ENCODE data around the gene CAMK2D.
A peak's percentile ranks its signal among the peaks of the same experiment; 100 is the strongest.

CAMK2D gene

DNA sequence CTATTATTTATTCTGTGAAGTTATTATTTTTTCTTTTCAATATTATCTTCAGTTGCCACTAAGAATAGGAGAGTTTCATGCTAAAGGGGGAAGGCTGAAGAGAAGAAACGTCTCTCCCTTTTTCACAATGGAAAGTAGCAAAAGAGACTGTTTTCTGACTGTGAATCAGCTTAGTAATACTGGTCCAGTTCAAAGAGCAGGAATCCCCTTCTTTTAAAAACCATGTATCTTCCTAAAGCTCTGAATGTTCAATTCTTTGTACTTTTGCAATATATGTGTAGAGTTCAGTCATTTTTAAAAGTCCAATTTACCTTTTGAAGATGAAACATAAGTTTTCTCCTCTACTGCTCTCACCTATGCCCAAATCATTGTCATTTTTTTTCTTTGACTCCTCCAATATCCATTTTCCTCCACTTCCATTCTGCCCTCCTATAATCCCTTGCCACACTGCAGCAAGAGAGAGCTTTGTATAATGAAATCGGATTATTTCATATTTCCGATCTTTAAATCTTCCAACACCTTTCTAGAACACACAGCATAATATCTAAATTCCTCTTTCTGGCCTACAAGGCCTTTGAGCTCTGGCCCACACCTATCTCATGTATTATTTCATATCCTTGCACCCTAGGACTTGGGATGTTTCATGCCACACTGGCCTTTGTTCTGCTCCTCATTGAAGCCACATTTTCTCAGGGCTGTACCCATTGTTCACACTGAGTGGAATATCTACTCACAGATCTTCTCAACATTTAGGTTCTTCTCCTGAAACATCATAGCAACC lies 195.3 kb downstream of the CAMK2D start:
- Histone ChIP-seq H3K36me3 (ENCODE audit: control insufficient read depth, insufficient read depth, low read length) (no peaks in the 10 kb centered on the region), H3K9ac (ENCODE audit: low read length) (no peak overlapping the region), H3K4ac (ENCODE audit: low read depth, low read length) (peak overlapping the region; percentile 70), H3K4me2 (ENCODE audit: low read length) (no peak overlapping the region), H2BK5ac (ENCODE audit: low read length) (no peak overlapping the region), H3K4me1 (ENCODE audit: control insufficient read depth, low read depth, low read length) (no peaks in the 10 kb centered on the region), H3K79me2 (ENCODE audit: control insufficient read depth, insufficient read depth, low read length) (no peaks in the 10 kb centered on the region), H3K23ac (ENCODE audit: low read length) (no peak overlapping the region), H4K8ac (ENCODE audit: low read depth, low read length) (no peak overlapping the region), H2BK120ac (ENCODE audit: low read depth, low read length) (no peak overlapping the region), H3K27ac (ENCODE audit: low read depth, low read length) (no peak overlapping the region), H3K56ac (ENCODE audit: low read length) (no peak overlapping the region), H4K5ac (ENCODE audit: low read length) (no peak overlapping the region), H3K4me3 (ENCODE audit: low read length) (no peak overlapping the region), H2BK15ac (replicated peaks; ENCODE audit: low read depth) (no peak overlapping the region), H3K18ac (ENCODE audit: low read length) (no peak overlapping the region), H3K79me1 (ENCODE audit: low read length) (no peaks in the 10 kb centered on the region), H2AK5ac (ENCODE audit: low read length) (no peak overlapping the region), H3K27me3 (ENCODE audit: insufficient read depth, low read length, poor library complexity) (no peaks in the 10 kb centered on the region)
- 100% methylated on average over 2 of the region's 3 CpGs for WGBS (ENCODE audit: extremely low coverage, insufficient coverage, low lambda C conversion rate)
- no peak for DNase-seq

DNA sequence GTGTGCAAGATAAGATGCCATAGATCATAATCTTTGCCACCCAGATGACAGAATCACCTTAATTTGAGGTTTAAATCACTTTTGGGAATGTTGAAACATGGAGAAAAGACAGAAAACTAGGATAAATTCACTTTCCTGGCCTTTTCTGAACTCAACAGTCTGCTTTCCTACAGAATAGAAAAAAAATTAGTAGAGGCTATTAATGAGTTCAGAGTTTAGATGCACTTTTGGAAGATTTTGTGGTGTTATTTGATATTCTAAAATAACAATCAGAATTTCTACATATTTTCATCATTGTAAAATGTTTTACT lies 195.9 kb downstream of the CAMK2D start:
- Histone ChIP-seq H2BK5ac (ENCODE audit: low read length) (no peak overlapping the region), H2BK120ac (ENCODE audit: low read depth, low read length) (no peak overlapping the region), H3K56ac (ENCODE audit: low read length) (no peak overlapping the region), H2BK15ac (replicated peaks; ENCODE audit: low read depth) (no peak overlapping the region), H2AK5ac (ENCODE audit: low read length) (no peak overlapping the region), H3K27ac (ENCODE audit: low read depth, low read length) (no peak overlapping the region), H3K79me2 (ENCODE audit: control insufficient read depth, insufficient read depth, low read length) (no peaks in the 10 kb centered on the region), H3K4me2 (ENCODE audit: low read length) (no peak overlapping the region), H3K4me1 (ENCODE audit: control insufficient read depth, low read depth, low read length) (no peaks in the 10 kb centered on the region), H3K4me3 (ENCODE audit: low read length) (no peak overlapping the region), H3K23ac (ENCODE audit: low read length) (no peak overlapping the region), H3K36me3 (ENCODE audit: control insufficient read depth, insufficient read depth, low read length) (no peaks in the 10 kb centered on the region), H4K5ac (ENCODE audit: low read length) (no peak overlapping the region), H3K27me3 (ENCODE audit: insufficient read depth, low read length, poor library complexity) (no peaks in the 10 kb centered on the region), H4K8ac (ENCODE audit: low read depth, low read length) (no peak overlapping the region), H3K18ac (ENCODE audit: low read length) (no peak overlapping the region), H3K4ac (ENCODE audit: low read depth, low read length) (no peak overlapping the region), H3K79me1 (ENCODE audit: low read length) (no peaks in the 10 kb centered on the region), H3K9ac (ENCODE audit: low read length) (no peak overlapping the region)
- no peak for DNase-seq

DNA sequence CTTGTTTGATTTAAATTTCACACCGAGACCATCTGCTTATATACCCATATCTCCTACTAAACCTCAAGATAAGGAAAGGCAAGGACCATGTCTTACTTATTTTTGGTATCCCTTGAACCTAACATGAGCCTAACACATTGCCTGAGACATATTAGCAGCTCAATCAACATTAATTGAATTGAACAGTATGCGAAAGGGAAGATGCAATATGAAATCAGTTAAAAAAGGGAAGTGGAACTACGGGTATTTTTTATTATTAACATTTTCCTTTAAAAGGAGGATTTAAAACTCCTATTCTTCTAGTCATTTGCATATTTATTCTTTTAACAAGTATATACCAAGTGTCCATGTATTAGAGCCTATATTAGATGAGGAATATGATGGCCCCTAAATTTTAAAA lies 197.0 kb downstream of the CAMK2D start:
- Histone ChIP-seq H3K79me2 (ENCODE audit: control insufficient read depth, insufficient read depth, low read length) (no peaks in the 10 kb centered on the region), H3K18ac (ENCODE audit: low read length) (no peak overlapping the region), H2BK120ac (ENCODE audit: low read depth, low read length) (no peak overlapping the region), H4K5ac (ENCODE audit: low read length) (no peak overlapping the region), H3K4ac (ENCODE audit: low read depth, low read length) (no peak overlapping the region), H2BK5ac (ENCODE audit: low read length) (no peak overlapping the region), H3K4me2 (ENCODE audit: low read length) (no peak overlapping the region), H2BK15ac (replicated peaks; ENCODE audit: low read depth) (no peak overlapping the region), H3K23ac (ENCODE audit: low read length) (no peak overlapping the region), H3K9ac (ENCODE audit: low read length) (no peak overlapping the region), H4K8ac (ENCODE audit: low read depth, low read length) (no peak overlapping the region), H3K36me3 (ENCODE audit: control insufficient read depth, insufficient read depth, low read length) (no peaks in the 10 kb centered on the region), H3K56ac (ENCODE audit: low read length) (no peak overlapping the region), H3K27ac (ENCODE audit: low read depth, low read length) (no peak overlapping the region), H3K79me1 (ENCODE audit: low read length) (no peaks in the 10 kb centered on the region), H3K27me3 (ENCODE audit: insufficient read depth, low read length, poor library complexity) (no peaks in the 10 kb centered on the region), H3K4me1 (ENCODE audit: control insufficient read depth, low read depth, low read length) (no peaks in the 10 kb centered on the region), H3K4me3 (ENCODE audit: low read length) (no peak overlapping the region), H2AK5ac (ENCODE audit: low read length) (no peak overlapping the region)
- no CpG with 5 or more reads among the region's 3 CpGs for WGBS (ENCODE audit: extremely low coverage, insufficient coverage, low lambda C conversion rate)
- peak; percentile 44 for DNase-seq

DNA sequence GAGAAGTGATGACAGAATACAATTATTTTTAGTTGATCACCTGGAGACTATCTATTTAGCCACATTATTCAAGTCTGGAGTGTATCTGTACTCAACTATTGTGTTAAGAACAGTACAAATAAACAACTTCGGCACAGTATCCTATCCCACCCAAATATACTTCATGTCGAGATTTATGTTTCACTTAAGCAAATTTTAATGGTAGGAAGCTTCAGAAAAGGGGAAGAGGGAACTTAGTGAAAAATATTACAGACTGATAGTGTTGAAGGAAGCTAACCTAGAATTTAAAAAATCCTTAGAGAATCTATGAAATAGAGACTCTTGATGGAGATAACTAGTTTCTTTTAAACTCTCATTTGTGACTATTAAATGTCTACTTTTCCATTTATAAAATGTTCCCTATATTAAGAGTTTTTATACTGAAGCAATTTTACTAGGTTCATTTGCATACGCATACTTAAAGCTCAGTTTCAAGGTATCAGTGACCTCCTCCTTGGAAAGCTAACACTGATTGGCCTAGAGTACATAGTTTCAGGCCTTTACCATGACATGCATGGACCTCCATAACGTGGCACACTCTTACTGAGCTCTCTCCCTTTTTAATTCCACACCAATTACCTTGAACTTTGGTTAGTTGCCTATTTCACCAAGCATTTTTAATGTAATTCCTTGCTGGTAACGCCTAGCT lies 197.7 kb downstream of the CAMK2D start:
- Histone ChIP-seq H3K4me1 (ENCODE audit: control insufficient read depth, low read depth, low read length) (no peaks in the 10 kb centered on the region), H2BK120ac (ENCODE audit: low read depth, low read length) (no peak overlapping the region), H3K4me3 (ENCODE audit: low read length) (no peak overlapping the region), H3K27me3 (ENCODE audit: insufficient read depth, low read length, poor library complexity) (no peaks in the 10 kb centered on the region), H3K18ac (ENCODE audit: low read length) (no peak overlapping the region), H2BK5ac (ENCODE audit: low read length) (no peak overlapping the region), H3K27ac (ENCODE audit: low read depth, low read length) (no peak overlapping the region), H3K23ac (ENCODE audit: low read length) (no peak overlapping the region), H3K56ac (ENCODE audit: low read length) (no peak overlapping the region), H2BK15ac (replicated peaks; ENCODE audit: low read depth) (no peak overlapping the region), H4K5ac (ENCODE audit: low read length) (no peak overlapping the region), H3K4ac (ENCODE audit: low read depth, low read length) (no peak overlapping the region), H3K4me2 (ENCODE audit: low read length) (no peak overlapping the region), H4K8ac (ENCODE audit: low read depth, low read length) (no peak overlapping the region), H3K9ac (ENCODE audit: low read length) (no peak overlapping the region), H2AK5ac (ENCODE audit: low read length) (no peak overlapping the region), H3K79me1 (ENCODE audit: low read length) (no peaks in the 10 kb centered on the region), H3K36me3 (ENCODE audit: control insufficient read depth, insufficient read depth, low read length) (no peaks in the 10 kb centered on the region), H3K79me2 (ENCODE audit: control insufficient read depth, insufficient read depth, low read length) (no peaks in the 10 kb centered on the region)
- WGBS (ENCODE audit: extremely low coverage, insufficient coverage, low lambda C conversion rate) = no CpG with 5 or more reads among the region's 5 CpGs
- DNase-seq = no peak

DNA sequence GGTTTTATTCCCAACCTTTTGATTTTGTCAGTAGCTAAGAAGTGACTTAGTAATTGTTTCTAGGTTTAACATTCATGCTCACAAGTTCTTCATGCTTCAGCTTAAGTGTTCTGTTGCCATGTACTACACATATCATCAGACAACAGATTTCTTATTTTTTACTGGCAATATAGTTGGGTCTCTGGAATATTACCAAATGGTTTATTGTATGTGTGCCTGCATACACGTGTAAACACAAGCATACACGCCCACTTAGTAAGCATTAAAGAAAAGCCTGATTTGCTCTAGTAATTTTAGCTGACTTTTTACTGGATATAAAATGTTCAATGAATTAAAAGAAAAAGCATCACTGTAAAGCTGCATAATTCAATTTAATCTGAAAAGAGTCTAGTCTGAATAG lies 199.8 kb downstream of the CAMK2D start:
- no peak overlapping the region for H3K9ac ChIP-seq (ENCODE audit: low read length)
- WGBS (ENCODE audit: extremely low coverage, insufficient coverage, low lambda C conversion rate) = no CpG with 5 or more reads among the region's 2 CpGs

DNA sequence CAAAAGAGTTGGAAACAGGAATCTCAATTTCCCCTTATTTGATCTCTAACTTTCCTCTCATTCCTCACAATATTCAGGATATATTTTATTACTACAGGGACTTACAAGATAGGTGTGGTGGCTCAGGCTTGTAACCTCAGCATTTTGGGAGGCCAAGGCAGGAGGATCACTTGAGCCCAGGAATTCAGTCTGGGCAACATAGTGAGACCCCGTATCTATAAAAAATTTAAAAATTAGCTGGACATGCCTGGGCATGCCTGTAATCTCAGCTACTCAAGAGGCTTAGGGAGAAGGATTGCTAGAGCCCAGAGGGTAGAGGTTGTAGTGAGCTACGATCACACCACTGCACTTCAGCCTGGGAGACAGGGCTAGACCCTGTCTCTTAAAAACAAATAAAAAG lies 200.4 kb downstream of the CAMK2D start:
- peak overlapping the region; percentile 39 for H4K8ac ChIP-seq (ENCODE audit: low read depth, low read length)

More for the DNA sequence above, 199.8 kb downstream of the CAMK2D start:
- no peak overlapping the region for H2BK5ac ChIP-seq (ENCODE audit: low read length)
- DNase-seq = no peak
- H3K36me3 ChIP-seq (ENCODE audit: control insufficient read depth, insufficient read depth, low read length) = no peaks in the 10 kb centered on the region
- H3K4ac ChIP-seq (ENCODE audit: low read depth, low read length) = no peak overlapping the region
- H4K5ac ChIP-seq (ENCODE audit: low read length) = no peak overlapping the region
- no peak overlapping the region for H3K18ac ChIP-seq (ENCODE audit: low read length)
- no peak overlapping the region for H4K8ac ChIP-seq (ENCODE audit: low read depth, low read length)
- H3K79me1 ChIP-seq (ENCODE audit: low read length) = no peaks in the 10 kb centered on the region
- H3K56ac ChIP-seq (ENCODE audit: low read length) = no peak overlapping the region
- no peak overlapping the region for H3K23ac ChIP-seq (ENCODE audit: low read length)
- no peaks in the 10 kb centered on the region for H3K27me3 ChIP-seq (ENCODE audit: insufficient read depth, low read length, poor library complexity)
- H3K79me2 ChIP-seq (ENCODE audit: control insufficient read depth, insufficient read depth, low read length) = no peaks in the 10 kb centered on the region
- H2AK5ac ChIP-seq (ENCODE audit: low read length) = no peak overlapping the region
- no peak overlapping the region for H3K4me2 ChIP-seq (ENCODE audit: low read length)
- no peak overlapping the region for H2BK15ac ChIP-seq (replicated peaks; ENCODE audit: low read depth)
- H3K4me3 ChIP-seq (ENCODE audit: low read length) = no peak overlapping the region
- no peaks in the 10 kb centered on the region for H3K4me1 ChIP-seq (ENCODE audit: control insufficient read depth, low read depth, low read length)
- no peak overlapping the region for H2BK120ac ChIP-seq (ENCODE audit: low read depth, low read length)
- H3K27ac ChIP-seq (ENCODE audit: low read depth, low read length) = no peak overlapping the region

More for the DNA sequence above, 200.4 kb downstream of the CAMK2D start:
- Histone ChIP-seq H3K56ac (ENCODE audit: low read length) (no peak overlapping the region), H4K5ac (ENCODE audit: low read length) (no peak overlapping the region), H3K4ac (ENCODE audit: low read depth, low read length) (peak overlapping the region; percentile 52), H3K27ac (ENCODE audit: low read depth, low read length) (no peak overlapping the region), H2AK5ac (ENCODE audit: low read length) (no peak overlapping the region), H3K79me2 (ENCODE audit: control insufficient read depth, insufficient read depth, low read length) (no peaks in the 10 kb centered on the region), H3K23ac (ENCODE audit: low read length) (no peak overlapping the region), H3K79me1 (ENCODE audit: low read length) (no peaks in the 10 kb centered on the region), H3K18ac (ENCODE audit: low read length) (peak overlapping the region; percentile 56), H3K4me2 (ENCODE audit: low read length) (no peak overlapping the region), H2BK120ac (ENCODE audit: low read depth, low read length) (no peak overlapping the region), H3K4me3 (ENCODE audit: low read length) (no peak overlapping the region), H3K4me1 (ENCODE audit: control insufficient read depth, low read depth, low read length) (no peaks in the 10 kb centered on the region), H2BK5ac (ENCODE audit: low read length) (no peak overlapping the region), H2BK15ac (replicated peaks; ENCODE audit: low read depth) (no peak overlapping the region), H3K27me3 (ENCODE audit: insufficient read depth, low read length, poor library complexity) (no peaks in the 10 kb centered on the region), H3K9ac (ENCODE audit: low read length) (no peak overlapping the region), H3K36me3 (ENCODE audit: control insufficient read depth, insufficient read depth, low read length) (no peaks in the 10 kb centered on the region)
- no CpG with 5 or more reads among the region's 2 CpGs for WGBS (ENCODE audit: extremely low coverage, insufficient coverage, low lambda C conversion rate)
- no peak for DNase-seq

All from mesendoderm (in vitro differentiated cells).